Naive thymus-derived CD4-positive, alpha-beta T cell (primary cell): Measurements from ENCODE around the gene TEAD4. TPM values are rescaled to one million over a fixed set of nuclear protein-coding genes. Genes with fewer than 3 reads are reported as not detected.

Experiments used
- ATAC-seq: fragments of 150-1000 bp; cut with Tn5 transposase; 2 replicates; pipeline ENCODE4 v1.10.0; 2021; ENCODE audit warnings: mild to moderate bottlenecking, moderate library complexity
- CTCF ChIA-PET: fragments of 350-600 bp; sonication (Branson Sonifier 250); formaldehyde crosslinking; loops from one replicate; lab custom pipeline; 2021; ENCODE audit warnings: antibody characterized with exemption; lab: Charles Lee
- POLR2A ChIA-PET: fragments of 350-600 bp; sonication (Branson Sonifier 250); formaldehyde crosslinking; loops from one replicate; lab custom pipeline; 2021; ENCODE audit warnings: antibody characterized with exemption, inconsistent platforms; lab: Charles Lee
- DNase-seq, 9 donors: peaks; one replicate each; pipeline versions ENCODE4 v3.0.0 to v3.0.0-alpha.2; 2020 to 2022; ENCODE audit warnings: mixed read lengths in 1 of 9
- H3K27ac ChIP-seq: one replicate; pipeline ENCODE4 v1.7.0; 2013; ENCODE audit warnings: mild to moderate bottlenecking, low read depth, low read length, moderate library complexity
- H3K27me3 ChIP-seq, 2 donors: one replicate each; pipeline ENCODE4 v1.7.0; 2013; ENCODE audit warnings: low read length in 2 of 2, mild to moderate bottlenecking in 2 of 2, moderate library complexity in 2 of 2; ENCODE audit not compliant: control insufficient read depth in 2 of 2, insufficient read depth in 2 of 2
- H3K36me3 ChIP-seq, 3 experiments: 1 replicate in 2 of 3; 2 replicates in 1 of 3; pipeline ENCODE4 v1.7.0; 2013; ENCODE audit warnings: low read length in 3 of 3, mild to moderate bottlenecking in 3 of 3, moderate library complexity in 1 of 3; ENCODE audit not compliant: insufficient read depth in 3 of 3, control insufficient read depth in 2 of 3
- H3K4me1 ChIP-seq, 2 donors: one replicate each; pipeline ENCODE4 v1.7.0; 2013; ENCODE audit warnings: low read length in 2 of 2, mild to moderate bottlenecking in 2 of 2, moderate library complexity in 1 of 2; ENCODE audit not compliant: control insufficient read depth in 2 of 2, insufficient read depth in 2 of 2
- H3K4me3 ChIP-seq: 2 replicates; pipeline ENCODE4 v1.7.0; 2013; ENCODE audit warnings: mild to moderate bottlenecking, low read length
- H3K9me3 ChIP-seq, 3 experiments: 1 replicate in 2 of 3; 2 replicates in 1 of 3; pipeline ENCODE4 v1.7.0; 2013; ENCODE audit warnings: low read length in 3 of 3; ENCODE audit not compliant: control insufficient read depth in 2 of 3
- H3K27ac Mint-ChIP-seq, 9 donors: one replicate each; pipeline ENCODE4 v1.8.0; 2020 to 2022; ENCODE audit warnings: mixed read lengths in 9 of 9, mild to moderate bottlenecking in 8 of 9, moderate library complexity in 5 of 9, inconsistent platforms in 2 of 9
- H3K27me3 Mint-ChIP-seq, 5 donors: one replicate each; pipeline ENCODE4 v1.8.0; 2021 to 2022; ENCODE audit warnings: mixed read lengths in 5 of 5, mild to moderate bottlenecking in 1 of 5
- H3K36me3 Mint-ChIP-seq, 5 donors: one replicate each; pipeline ENCODE4 v1.8.0; 2020 to 2022; ENCODE audit warnings: mixed read lengths in 5 of 5, mild to moderate bottlenecking in 3 of 5, inconsistent platforms in 1 of 5
- H3K4me1 Mint-ChIP-seq, 7 donors: one replicate each; pipeline ENCODE4 v1.8.0; 2020 to 2022; ENCODE audit warnings: mixed read lengths in 7 of 7, mild to moderate bottlenecking in 3 of 7, inconsistent platforms in 1 of 7
- H3K4me3 Mint-ChIP-seq, 10 donors: one replicate each; pipeline ENCODE4 v1.8.0; 2020 to 2022; ENCODE audit warnings: mild to moderate bottlenecking in 10 of 10, mixed read lengths in 10 of 10, moderate library complexity in 6 of 10, inconsistent platforms in 2 of 10
- H3K9me3 Mint-ChIP-seq, 11 donors: one replicate each; pipeline ENCODE4 v1.8.0; 2020 to 2022; ENCODE audit warnings: mixed read lengths in 11 of 11, mild to moderate bottlenecking in 4 of 11, inconsistent platforms in 1 of 11, moderate library complexity in 1 of 11
- intact Hi-C, 2 donors: fragments of 100-400 bp; cut with micrococcal nuclease; formaldehyde crosslinking; loops; one replicate each; pipeline ENCODE4 v1.15.1; 2023
- polyA plus RNA-seq, 2 donors: library from polyadenylated mRNA; unstranded; fragments of 300-500 nt; fragmentation: Illumina TruSeq; gene quantifications; one replicate each; pipeline ENCODE4 v1.2.3, GENCODE V29; 2021
- total RNA-seq, 6 experiments: library from RNA in 5 of 6; stranded (reverse) in 5 of 6; gene quantifications; 1 replicate in 5 of 6; 2 replicates in 1 of 6; pipeline ENCODE4 v1.2.3 and lab custom pipeline; 2021 to 2026

The TEAD4 gene
- total and polyA plus RNA-seq, 7 experiments from 2014 or later: 1.8 TPM; not detected in 6

- ChIA-PET POLR2A (no interaction called here), CTCF (no interaction called here)
- ATAC-seq (no peak), DNase-seq (no peak)
- H3K27me3 ChIP-seq: no peaks in the 10 kb centered on the region
- no peaks in the 10 kb centered on the region for H3K9me3 ChIP-seq
- Mint-ChIP-seq H3K9me3 (no peaks in the 10 kb centered on the region), H3K4me3 (no peak overlapping the region), H3K27ac (no peak overlapping the region), H3K36me3 (no peaks in the 10 kb centered on the region), H3K27me3 (peaks cover 0 to 3% (median 0%) of the 10 kb centered on the region in 5 donors), H3K4me1 (peaks cover 0 to 4% (median 0%) of the 10 kb centered on the region in 7 donors)
- H3K4me1 ChIP-seq: no peaks in the 10 kb centered on the region
- H3K27ac ChIP-seq: no peak overlapping the region
- no peak overlapping the region for H3K4me3 ChIP-seq
- intact Hi-C loops: no loop called here
- H3K36me3 ChIP-seq: no peaks in the 10 kb centered on the region
Observed at GRCh38 chr12:3010214-3010930, 51.2 kb downstream of the TEAD4 start.

GRCh38 chr12:3012786-3013185, 53.6 kb downstream of the TEAD4 start:
- POLR2A ChIA-PET: no interaction called here
- H3K27me3 Mint-ChIP-seq: peaks cover 0 to 9% (median 0%) of the 10 kb centered on the region in 5 donors

GRCh38 chr12:3014641-3015040, 55.4 kb downstream of the TEAD4 start:
- CTCF ChIA-PET: no interaction called here
- POLR2A ChIA-PET: no interaction called here
- Histone ChIP-seq H3K36me3 (no peaks in the 10 kb centered on the region), H3K27me3 (no peaks in the 10 kb centered on the region), H3K4me1 (no peaks in the 10 kb centered on the region), H3K4me3 (no peak overlapping the region), H3K9me3 (no peaks in the 10 kb centered on the region), H3K27ac (no peak overlapping the region)
- peaks cover 0 to 4% (median 0%) of the 10 kb centered on the region in 7 donors for H3K4me1 Mint-ChIP-seq
- DNase-seq (no peak), ATAC-seq (no peak)
- intact Hi-C loops: no loop called here
- H3K4me3 Mint-ChIP-seq: no peak overlapping the region
- no peaks in the 10 kb centered on the region for H3K36me3 Mint-ChIP-seq
- H3K27ac Mint-ChIP-seq: no peak overlapping the region
- no peaks in the 10 kb centered on the region for H3K9me3 Mint-ChIP-seq
- H3K27me3 Mint-ChIP-seq: peaks cover 0 to 9% (median 0%) of the 10 kb centered on the region in 5 donors

More at GRCh38 chr12:3012786-3013185, 53.6 kb downstream of the TEAD4 start:
- no peak overlapping the region for H3K27ac ChIP-seq
- no peaks in the 10 kb centered on the region for H3K4me1 ChIP-seq
- no peaks in the 10 kb centered on the region for H3K36me3 ChIP-seq
- H3K9me3 Mint-ChIP-seq: no peaks in the 10 kb centered on the region
- H3K27ac Mint-ChIP-seq: no peak overlapping the region
- H3K4me1 Mint-ChIP-seq: peaks cover 0 to 4% (median 0%) of the 10 kb centered on the region in 7 donors
- no peak for DNase-seq
- H3K4me3 ChIP-seq: no peak overlapping the region
- intact Hi-C loops: no loop called here
- no peaks in the 10 kb centered on the region for H3K36me3 Mint-ChIP-seq
- no peak for ATAC-seq
- H3K4me3 Mint-ChIP-seq: no peak overlapping the region
- H3K27me3 ChIP-seq: no peaks in the 10 kb centered on the region
- no peaks in the 10 kb centered on the region for H3K9me3 ChIP-seq
- CTCF ChIA-PET: interaction anchor here (0.6 kb wide), 1 partner anchor 199 kb away, joined by 6 read pairs; no protein-coding TSS in a partner anchor

- H3K27ac ChIP-seq: no peak overlapping the region
- no peaks in the 10 kb centered on the region for H3K9me3 ChIP-seq
- no peak overlapping the region for H3K4me3 Mint-ChIP-seq
- intact Hi-C loops: no loop called here
- H3K4me1 Mint-ChIP-seq: peaks cover 0 to 4% (median 0%) of the 10 kb centered on the region in 7 donors
- DNase-seq: no peak
- no peaks in the 10 kb centered on the region for H3K27me3 ChIP-seq
- H3K36me3 ChIP-seq: no peaks in the 10 kb centered on the region
- ATAC-seq: no peak
- no peaks in the 10 kb centered on the region for H3K4me1 ChIP-seq
- no peaks in the 10 kb centered on the region for H3K9me3 Mint-ChIP-seq
- POLR2A ChIA-PET: no interaction called here
- no peaks in the 10 kb centered on the region for H3K36me3 Mint-ChIP-seq
- no peak overlapping the region for H3K4me3 ChIP-seq
- H3K27me3 Mint-ChIP-seq: peaks cover 0 to 9% (median 0%) of the 10 kb centered on the region in 5 donors
- no peak overlapping the region for H3K27ac Mint-ChIP-seq
- CTCF ChIA-PET: no interaction called here
Observed at GRCh38 chr12:3015356-3015755, 56.2 kb downstream of the TEAD4 start.

GRCh38 chr12:3016191-3016590, 57.0 kb downstream of the TEAD4 start:
- Histone ChIP-seq H3K27me3 (no peaks in the 10 kb centered on the region), H3K36me3 (no peaks in the 10 kb centered on the region), H3K4me1 (no peaks in the 10 kb centered on the region), H3K27ac (no peak overlapping the region), H3K4me3 (no peak overlapping the region), H3K9me3 (no peaks in the 10 kb centered on the region)
- CTCF ChIA-PET: no interaction called here
- Mint-ChIP-seq H3K36me3 (no peaks in the 10 kb centered on the region), H3K4me3 (no peak overlapping the region), H3K4me1 (peaks cover 0 to 4% (median 0%) of the 10 kb centered on the region in 7 donors), H3K9me3 (no peaks in the 10 kb centered on the region), H3K27ac (no peak overlapping the region), H3K27me3 (peaks cover 0 to 9% (median 0%) of the 10 kb centered on the region in 5 donors)
- POLR2A ChIA-PET: no interaction called here
- ATAC-seq (no peak), DNase-seq (no peak)
- intact Hi-C loops: no loop called here

- POLR2A ChIA-PET: no interaction called here
- CTCF ChIA-PET: no interaction called here
Observed at GRCh38 chr12:3017281-3017680, 58.1 kb downstream of the TEAD4 start.

More at GRCh38 chr12:3017281-3017680, 58.1 kb downstream of the TEAD4 start:
- no peaks in the 10 kb centered on the region for H3K36me3 ChIP-seq
- no peak overlapping the region for H3K4me3 ChIP-seq
- H3K36me3 Mint-ChIP-seq: no peaks in the 10 kb centered on the region
- no peaks in the 10 kb centered on the region for H3K9me3 ChIP-seq
- no peak overlapping the region for H3K27ac ChIP-seq
- H3K4me3 Mint-ChIP-seq: no peak overlapping the region
- no peaks in the 10 kb centered on the region for H3K9me3 Mint-ChIP-seq
- ATAC-seq (no peak), DNase-seq (no peak)
- H3K4me1 Mint-ChIP-seq: peaks cover 0 to 4% (median 0%) of the 10 kb centered on the region in 7 donors
- peaks cover 0 to 9% (median 0%) of the 10 kb centered on the region in 5 donors for H3K27me3 Mint-ChIP-seq
- intact Hi-C loops: no loop called here
- no peaks in the 10 kb centered on the region for H3K27me3 ChIP-seq
- no peak overlapping the region for H3K27ac Mint-ChIP-seq
- H3K4me1 ChIP-seq: no peaks in the 10 kb centered on the region
